ENCODE data around the gene PPP1R3F. TPM values are rescaled to one million over a fixed set of nuclear protein-coding genes. Genes with fewer than 3 reads are reported as not detected.

Gene PPP1R3F
- total and polyA plus RNA-seq, 9 of the 15 experiments (the other 6 are each of a cell fraction or from before 2014, with no cell fraction given), result 0.03 to 0.91 (median 0.43) TPM; not detected in 1

- TF ChIP-seq, protein P1, sequence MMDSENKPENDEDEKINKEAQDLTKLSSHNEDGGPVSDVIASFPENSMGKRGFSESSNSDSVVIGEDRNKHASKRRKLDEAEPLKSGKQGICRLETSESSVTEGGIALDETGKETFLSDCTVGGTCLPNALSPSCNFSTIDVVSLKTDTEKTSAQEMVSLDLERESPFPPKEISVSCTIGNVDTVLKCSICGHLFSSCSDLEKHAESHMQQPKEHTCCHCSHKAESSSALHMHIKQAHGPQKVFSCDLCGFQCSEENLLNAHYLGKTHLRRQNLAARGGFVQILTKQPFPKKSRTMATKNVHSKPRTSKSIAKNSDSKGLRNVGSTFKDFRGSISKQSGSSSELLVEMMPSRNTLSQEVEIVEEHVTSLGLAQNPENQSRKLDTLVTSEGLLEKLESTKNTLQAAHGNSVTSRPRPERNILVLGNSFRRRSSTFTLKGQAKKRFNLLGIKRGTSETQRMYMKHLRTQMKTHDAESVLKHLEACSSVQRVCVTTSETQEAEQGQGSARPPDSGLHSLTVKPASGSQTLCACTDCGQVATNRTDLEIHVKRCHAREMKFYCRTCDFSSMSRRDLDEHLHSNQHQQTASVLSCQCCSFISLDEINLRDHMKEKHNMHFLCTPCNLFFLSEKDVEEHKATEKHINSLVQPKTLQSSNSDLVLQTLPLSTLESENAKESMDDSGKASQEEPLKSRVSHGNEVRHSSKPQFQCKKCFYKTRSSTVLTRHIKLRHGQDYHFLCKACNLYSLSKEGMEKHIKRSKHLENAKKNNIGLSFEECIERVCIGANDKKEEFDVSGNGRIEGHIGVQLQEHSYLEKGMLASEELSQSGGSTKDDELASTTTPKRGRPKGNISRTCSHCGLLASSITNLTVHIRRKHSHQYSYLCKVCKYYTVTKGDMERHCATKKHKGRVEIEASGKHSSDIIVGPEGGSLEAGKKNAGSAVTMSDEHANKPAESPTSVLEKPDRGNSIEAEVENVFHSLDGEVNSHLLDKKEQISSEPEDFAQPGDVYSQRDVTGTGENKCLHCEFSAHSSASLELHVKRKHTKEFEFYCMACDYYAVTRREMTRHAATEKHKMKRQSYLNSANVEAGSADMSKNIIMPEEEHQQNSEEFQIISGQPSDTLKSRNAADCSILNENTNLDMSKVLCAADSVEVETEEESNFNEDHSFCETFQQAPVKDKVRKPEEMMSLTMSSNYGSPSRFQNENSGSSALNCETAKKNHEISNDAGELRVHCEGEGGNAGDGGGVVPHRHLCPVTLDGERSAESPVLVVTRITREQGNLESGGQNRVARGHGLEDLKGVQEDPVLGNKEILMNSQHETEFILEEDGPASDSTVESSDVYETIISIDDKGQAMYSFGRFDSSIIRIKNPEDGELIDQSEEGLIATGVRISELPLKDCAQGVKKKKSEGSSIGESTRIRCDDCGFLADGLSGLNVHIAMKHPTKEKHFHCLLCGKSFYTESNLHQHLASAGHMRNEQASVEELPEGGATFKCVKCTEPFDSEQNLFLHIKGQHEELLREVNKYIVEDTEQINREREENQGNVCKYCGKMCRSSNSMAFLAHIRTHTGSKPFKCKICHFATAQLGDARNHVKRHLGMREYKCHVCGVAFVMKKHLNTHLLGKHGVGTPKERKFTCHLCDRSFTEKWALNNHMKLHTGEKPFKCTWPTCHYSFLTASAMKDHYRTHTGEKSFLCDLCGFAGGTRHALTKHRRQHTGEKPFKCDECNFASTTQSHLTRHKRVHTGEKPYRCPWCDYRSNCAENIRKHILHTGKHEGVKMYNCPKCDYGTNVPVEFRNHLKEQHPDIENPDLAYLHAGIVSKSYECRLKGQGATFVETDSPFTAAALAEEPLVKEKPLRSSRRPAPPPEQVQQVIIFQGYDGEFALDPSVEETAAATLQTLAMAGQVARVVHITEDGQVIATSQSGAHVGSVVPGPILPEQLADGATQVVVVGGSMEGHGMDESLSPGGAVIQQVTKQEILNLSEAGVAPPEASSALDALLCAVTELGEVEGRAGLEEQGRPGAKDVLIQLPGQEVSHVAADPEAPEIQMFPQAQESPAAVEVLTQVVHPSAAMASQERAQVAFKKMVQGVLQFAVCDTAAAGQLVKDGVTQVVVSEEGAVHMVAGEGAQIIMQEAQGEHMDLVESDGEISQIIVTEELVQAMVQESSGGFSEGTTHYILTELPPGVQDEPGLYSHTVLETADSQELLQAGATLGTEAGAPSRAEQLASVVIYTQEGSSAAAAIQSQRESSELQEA (IDR thresholded peaks at IDR 0.05; ENCODE audit: low read depth), result peak; percentile 59; the same call in 1 of the 2 replicates
- TF ChIP-seq SIN3B (IDR thresholded peaks at IDR 0.05; ENCODE audit: low read depth) (no peak), MYNN (IDR thresholded peaks at IDR 0.05) (no peak), MYNN (CRISPR knock-in tag; IDR thresholded peaks at IDR 0.05) (no peak), CCAR2 (IDR thresholded peaks at IDR 0.05; ENCODE audit: low read depth, low read length) (no peak), ESRRA (IDR thresholded peaks at IDR 0.05; ENCODE audit: borderline replicate concordance, low read depth) (no peak), COPS2 (conservative IDR thresholded peaks at IDR 0.05) (no peak), TGIF2 (CRISPR knock-in tag; IDR thresholded peaks at IDR 0.05) (no peak), POLR3G (IDR thresholded peaks at IDR 0.05; ENCODE audit: extremely low read depth, insufficient read length, insufficient replicate concordance) (no peak), ETS1 (conservative IDR thresholded peaks at IDR 0.05; ENCODE audit: control insufficient read depth, low read depth, low read length) (no peak), CTBP1 (IDR thresholded peaks at IDR 0.05; ENCODE audit: borderline replicate concordance) (peak; percentile 47; the same call in 1 of the 2 replicates), ZNF785 (CRISPR knock-in tag; IDR thresholded peaks at IDR 0.05) (no peak), BCOR (IDR thresholded peaks at IDR 0.05) (peak; percentile 45; the same call in 1 of the 2 replicates), CREM (IDR thresholded peaks at IDR 0.05; ENCODE audit: low read depth) (peak; percentile 69)
- TF ChIP-seq, protein P2, sequence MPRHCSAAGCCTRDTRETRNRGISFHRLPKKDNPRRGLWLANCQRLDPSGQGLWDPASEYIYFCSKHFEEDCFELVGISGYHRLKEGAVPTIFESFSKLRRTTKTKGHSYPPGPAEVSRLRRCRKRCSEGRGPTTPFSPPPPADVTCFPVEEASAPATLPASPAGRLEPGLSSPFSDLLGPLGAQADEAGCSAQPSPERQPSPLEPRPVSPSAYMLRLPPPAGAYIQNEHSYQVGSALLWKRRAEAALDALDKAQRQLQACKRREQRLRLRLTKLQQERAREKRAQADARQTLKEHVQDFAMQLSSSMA (CRISPR knock-in tag; IDR thresholded peaks at IDR 0.05), result no peak
- TF ChIP-seq, protein P3, sequence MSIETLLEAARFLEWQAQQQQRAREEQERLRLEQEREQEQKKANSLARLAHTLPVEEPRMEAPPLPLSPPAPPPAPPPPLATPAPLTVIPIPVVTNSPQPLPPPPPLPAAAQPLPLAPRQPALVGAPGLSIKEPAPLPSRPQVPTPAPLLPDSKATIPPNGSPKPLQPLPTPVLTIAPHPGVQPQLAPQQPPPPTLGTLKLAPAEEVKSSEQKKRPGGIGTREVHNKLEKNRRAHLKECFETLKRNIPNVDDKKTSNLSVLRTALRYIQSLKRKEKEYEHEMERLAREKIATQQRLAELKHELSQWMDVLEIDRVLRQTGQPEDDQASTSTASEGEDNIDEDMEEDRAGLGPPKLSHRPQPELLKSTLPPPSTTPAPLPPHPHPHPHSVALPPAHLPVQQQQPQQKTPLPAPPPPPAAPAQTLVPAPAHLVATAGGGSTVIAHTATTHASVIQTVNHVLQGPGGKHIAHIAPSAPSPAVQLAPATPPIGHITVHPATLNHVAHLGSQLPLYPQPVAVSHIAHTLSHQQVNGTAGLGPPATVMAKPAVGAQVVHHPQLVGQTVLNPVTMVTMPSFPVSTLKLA (conservative IDR thresholded peaks at IDR 0.05), result 0 out of 4 replicates have a peak, but pooled peaks of 1 of the 2 experiments have one; percentile 28
- TF ChIP-seq, protein P4, sequence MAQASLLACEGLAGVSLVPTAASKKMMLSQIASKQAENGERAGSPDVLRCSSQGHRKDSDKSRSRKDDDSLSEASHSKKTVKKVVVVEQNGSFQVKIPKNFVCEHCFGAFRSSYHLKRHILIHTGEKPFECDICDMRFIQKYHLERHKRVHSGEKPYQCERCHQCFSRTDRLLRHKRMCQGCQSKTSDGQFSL (CRISPR knock-in tag; IDR thresholded peaks at IDR 0.05), result no peak
- TF ChIP-seq, protein P4 (tag; IDR thresholded peaks at IDR 0.05), result no peak
These were observed 13.0 kb downstream of the PPP1R3F start (continued) for GRCh38 chrX:49282647-49283011.

Measured in K562 (cell line).